Epithelial cell of proximal tubule (primary cell): ENCODE results near the gene TP53TG5. TPM values are rescaled to one million over a fixed set of nuclear protein-coding genes. Genes with fewer than 3 reads are reported as not detected.

Experiments
- DNase-seq: peaks from one replicate; pipeline ENCODE4 v3.0.0-alpha.2; 2011; ENCODE audit warnings: low read depth
- H3K4me3 ChIP-seq: 2 replicates; pipeline ENCODE4 v1.5.1; 2011; ENCODE audit warnings: low read depth, mild to moderate bottlenecking, low read length
- CTCF ChIP-seq: conservative IDR thresholded peaks from 2 replicates; pipeline ENCODE4 v1.5.1; 2012; ENCODE audit warnings: low read depth, mild to moderate bottlenecking, low read length
- total RNA-seq: library from RNA; depleted of rRNA; stranded (reverse); fragments of >200 nt; gene quantifications from 2 replicates; pipeline ENCODE4 v1.2.3, GENCODE V29; 2015

TP53TG5 gene
- total RNA-seq, 1 donor from 2014 or later, result not detected

- DNase-seq, result no peak
- H3K4me3 ChIP-seq, result peak overlapping the region; percentile 97
Measured at GRCh38 chr20:45341579-45341938, 36.6 kb downstream of the TP53TG5 start.

GRCh38 chr20:45340951-45341350 is 37.2 kb downstream of the TP53TG5 start:
- TF ChIP-seq CTCF, result no peak
- no peak overlapping the region for H3K4me3 ChIP-seq
- no peak for DNase-seq

More at GRCh38 chr20:45341579-45341938, 36.6 kb downstream of the TP53TG5 start:
- TF ChIP-seq CTCF, result no peak

GRCh38 chr20:45340236-45340847 is 37.8 kb downstream of the TP53TG5 start:
- TF ChIP-seq CTCF, result no peak
- no peak for DNase-seq
- no peak overlapping the region for H3K4me3 ChIP-seq

- no peak for DNase-seq
- no peak overlapping the region for H3K4me3 ChIP-seq
- no peak for TF ChIP-seq CTCF
Measured at GRCh38 chr20:45339799-45340198, 38.3 kb downstream of the TP53TG5 start.

- no peak for DNase-seq
- no peak overlapping the region for H3K4me3 ChIP-seq
Measured at GRCh38 chr20:45339084-45339483, 39.0 kb downstream of the TP53TG5 start.

GRCh38 chr20:45338121-45339030 is 39.7 kb downstream of the TP53TG5 start:
- peak overlapping the region; percentile 4 for H3K4me3 ChIP-seq
- no peak for TF ChIP-seq CTCF
- no peak for DNase-seq

More at GRCh38 chr20:45339084-45339483, 39.0 kb downstream of the TP53TG5 start:
- no peak for TF ChIP-seq CTCF
